ENCODE data around the gene YY1.

GRCh38 chr14:100250732-100251465, 12.0 kb downstream of the YY1 start:
- TF ChIP-seq CTCF (IDR thresholded peaks at IDR 0.05) (no peak), POLR2A (IDR thresholded peaks at IDR 0.05) (no peak)

Data from uterus (tissue), 2 donors.